ENCODE results near the gene CNTN5.

DNA sequence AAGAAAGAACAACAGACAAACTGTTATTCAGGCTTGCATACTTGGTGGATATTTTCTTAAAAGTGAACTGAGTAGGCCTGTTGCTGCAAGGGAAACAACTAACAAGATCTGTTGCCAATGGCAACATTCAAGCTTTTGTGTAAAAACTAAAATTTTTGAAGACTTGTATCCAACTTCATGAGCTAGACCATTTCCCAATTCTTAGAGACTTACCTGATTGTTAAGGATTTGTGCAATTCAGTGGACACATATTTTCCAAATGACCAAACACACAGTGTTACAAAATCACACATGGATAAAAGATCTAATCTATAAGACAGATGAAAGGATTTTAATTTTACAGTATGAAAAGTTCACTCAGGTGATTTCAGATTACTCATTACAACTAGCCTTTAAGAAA, 564.1 kb downstream of the CNTN5 start:
- TF ChIP-seq, protein P1, sequence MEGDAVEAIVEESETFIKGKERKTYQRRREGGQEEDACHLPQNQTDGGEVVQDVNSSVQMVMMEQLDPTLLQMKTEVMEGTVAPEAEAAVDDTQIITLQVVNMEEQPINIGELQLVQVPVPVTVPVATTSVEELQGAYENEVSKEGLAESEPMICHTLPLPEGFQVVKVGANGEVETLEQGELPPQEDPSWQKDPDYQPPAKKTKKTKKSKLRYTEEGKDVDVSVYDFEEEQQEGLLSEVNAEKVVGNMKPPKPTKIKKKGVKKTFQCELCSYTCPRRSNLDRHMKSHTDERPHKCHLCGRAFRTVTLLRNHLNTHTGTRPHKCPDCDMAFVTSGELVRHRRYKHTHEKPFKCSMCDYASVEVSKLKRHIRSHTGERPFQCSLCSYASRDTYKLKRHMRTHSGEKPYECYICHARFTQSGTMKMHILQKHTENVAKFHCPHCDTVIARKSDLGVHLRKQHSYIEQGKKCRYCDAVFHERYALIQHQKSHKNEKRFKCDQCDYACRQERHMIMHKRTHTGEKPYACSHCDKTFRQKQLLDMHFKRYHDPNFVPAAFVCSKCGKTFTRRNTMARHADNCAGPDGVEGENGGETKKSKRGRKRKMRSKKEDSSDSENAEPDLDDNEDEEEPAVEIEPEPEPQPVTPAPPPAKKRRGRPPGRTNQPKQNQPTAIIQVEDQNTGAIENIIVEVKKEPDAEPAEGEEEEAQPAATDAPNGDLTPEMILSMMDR (IDR thresholded peaks at IDR 0.05): no peak
- TF ChIP-seq POLR2A (IDR thresholded peaks at IDR 0.05): no peak

Data from esophagus squamous epithelium (tissue), 4 donors.